Lung (tissue), 12 donors: ENCODE data around the gene EPN2. TPM values are rescaled to one million over a fixed set of nuclear protein-coding genes. Genes with fewer than 3 reads are reported as not detected.

Source experiments
- ATAC-seq: fragments of 200-7000 bp; cut with Tn5 transposase; one replicate; pipeline ENCODE4 v1.9.1; 2020; ENCODE audit warnings: moderate number of reproducible peaks; ENCODE audit not compliant: insufficient read depth, low FRiP score
- DNase-seq, 3 donors: peaks; one replicate each; pipeline ENCODE4 v3.0.0-alpha.2; 2013 to 2017
- H3K27ac ChIP-seq, 2 donors: one replicate each; pipeline ENCODE4 v1.5.1; 2013; ENCODE audit warnings: mild to moderate bottlenecking in 2 of 2, moderate library complexity in 2 of 2, control low read depth in 1 of 2, inconsistent platforms in 1 of 2, low read depth in 1 of 2, low read length in 1 of 2
- H3K27me3 ChIP-seq, 3 donors: one replicate each; pipeline ENCODE4 v1.5.1; 2013; ENCODE audit warnings: low read length in 2 of 3; ENCODE audit not compliant: control insufficient read depth in 3 of 3, insufficient read depth in 3 of 3
- H3K36me3 ChIP-seq, 4 donors: one replicate each; pipeline ENCODE4 v1.5.1; 2013; ENCODE audit warnings: low read length in 4 of 4, mild to moderate bottlenecking in 1 of 4, moderate library complexity in 1 of 4; ENCODE audit not compliant: control insufficient read depth in 4 of 4, insufficient read depth in 4 of 4
- H3K4me1 ChIP-seq, 5 donors: one replicate each; pipeline ENCODE4 v1.5.1; 2013; ENCODE audit warnings: low read length in 5 of 5, mild to moderate bottlenecking in 2 of 5, moderate library complexity in 1 of 5; ENCODE audit not compliant: control insufficient read depth in 5 of 5, insufficient read depth in 5 of 5
- H3K4me3 ChIP-seq: one replicate; pipeline ENCODE4 v1.5.1; 2013; ENCODE audit warnings: mild to moderate bottlenecking, control low read depth, moderate library complexity
- H3K9ac ChIP-seq, 2 donors: one replicate each; pipeline ENCODE4 v1.5.1; 2013; ENCODE audit warnings: low read length in 2 of 2, control low read depth in 1 of 2; ENCODE audit not compliant: insufficient read depth in 1 of 2
- H3K9me3 ChIP-seq, 4 donors: one replicate each; pipeline ENCODE4 v1.5.1; 2013; ENCODE audit warnings: low read length in 3 of 4, mild to moderate bottlenecking in 1 of 4, moderate library complexity in 1 of 4; ENCODE audit not compliant: control insufficient read depth in 4 of 4, insufficient read depth in 3 of 4
- whole genome bisulfite sequencing, 2 donors: extraction: QIAGEN DNeasy Blood & Tissue Kit; methylation state at CpG; one replicate each; pipeline ENCODE4 v1.1.7; 2013; 5-methylcytosine and 5-hydroxymethylcytosine counted together
- polyA plus RNA-seq, 2 donors: library from polyadenylated mRNA; stranded (reverse); fragments of 200-250 nt; gene quantifications; one replicate each; pipeline ENCODE4 v1.2.1, GENCODE V29; 2013
- total RNA-seq, 2 donors: library from RNA; depleted of rRNA in 1 of 2; stranded (reverse); fragments of >200 nt in 1 of 2; gene quantifications; one replicate each; pipeline ENCODE4 v1.2.1, GENCODE V29; 2014 to 2021
- TF ChIP-seq, protein P1 (sequence below): IDR thresholded peaks from 2 replicates; pipeline ENCODE4 v1.5.1; 2012; ENCODE audit warnings: mild to moderate bottlenecking; ENCODE audit errors: control extremely low read depth, extremely low read depth
- donor health status: control.
- donor health status: control.
- donor health status: Bipolar disorder and iron deficiency.
- donor health status: healthy.
- donor health status: DM: yes; HTN: yes; CAD: no.

Gene EPN2
- total and polyA plus RNA-seq, 4 donors: 16.7 to 73.7 (median 37.4) TPM

DNA sequence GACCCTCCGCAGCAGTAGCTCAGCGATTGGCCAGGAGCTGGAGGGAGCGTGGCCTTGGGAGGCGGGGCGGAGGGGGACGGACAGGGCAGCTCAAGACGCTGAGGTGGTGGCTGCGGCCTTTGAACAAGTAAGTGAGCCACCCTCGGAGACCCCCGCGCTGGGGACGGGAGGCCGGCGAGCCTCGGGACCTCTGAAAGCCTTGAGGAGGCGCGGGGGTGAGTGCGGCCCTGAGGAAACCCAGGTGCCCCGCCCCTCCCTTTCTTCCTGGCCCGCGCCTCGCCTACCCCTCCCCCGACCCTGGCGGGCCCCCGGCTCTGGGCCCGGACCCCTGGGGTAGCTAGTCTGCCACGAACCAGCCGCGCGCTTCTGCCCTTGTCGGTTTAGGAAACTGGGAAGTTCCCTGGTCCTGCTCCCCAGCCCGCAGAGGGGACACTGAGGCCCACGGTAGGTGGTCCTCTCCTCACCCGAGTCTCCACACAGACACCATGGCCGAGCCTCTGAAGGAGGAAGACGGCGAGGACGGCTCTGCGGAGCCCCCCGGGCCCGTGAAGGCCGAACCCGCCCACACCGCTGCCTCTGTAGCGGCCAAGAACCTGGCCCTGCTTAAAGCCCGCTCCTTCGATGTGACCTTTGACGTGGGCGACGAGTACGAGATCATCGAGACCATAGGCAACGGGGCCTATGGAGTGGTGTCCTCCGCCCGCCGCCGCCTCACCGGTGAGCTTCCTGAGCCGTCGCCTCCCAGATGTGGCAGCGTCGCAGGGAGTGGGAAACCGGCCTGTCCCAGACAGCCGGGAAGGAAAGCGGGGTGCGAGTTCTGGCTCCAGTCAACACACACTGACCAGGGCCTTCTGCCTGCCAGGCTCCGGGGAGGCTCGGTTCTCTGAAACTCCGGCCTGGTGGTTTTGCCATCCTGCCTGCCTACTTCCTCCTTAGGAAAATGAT is 141.5 kb downstream of the EPN2 start, which contains the start of gene MAPK7:
TSS of gene MAPK7 (plus strand) at position 83 of the 945 bp plus-strand sequence. CDS start at position 486, 403 bp downstream.
- Histone ChIP-seq H3K9ac (peak within 1 kb of the TSS; percentile 76 to 96), H3K36me3 (peaks cover 3 to 37% (median 32%) of the 10 kb centered on the region in 4 donors), H3K27ac (peak within 1 kb of the TSS; percentile 90 to 99), H3K4me1 (peaks cover 3 to 45% (median 11%) of the 10 kb centered on the region in 5 donors), H3K27me3 (no peaks in the 10 kb centered on the region), H3K4me3 (peak within 1 kb of the TSS; percentile 91), H3K9me3 (peaks cover 0 to 2% (median 0%) of the 10 kb centered on the region in 4 donors)
- ATAC-seq (no peak), DNase-seq (no peak)
- TF ChIP-seq, protein P1, sequence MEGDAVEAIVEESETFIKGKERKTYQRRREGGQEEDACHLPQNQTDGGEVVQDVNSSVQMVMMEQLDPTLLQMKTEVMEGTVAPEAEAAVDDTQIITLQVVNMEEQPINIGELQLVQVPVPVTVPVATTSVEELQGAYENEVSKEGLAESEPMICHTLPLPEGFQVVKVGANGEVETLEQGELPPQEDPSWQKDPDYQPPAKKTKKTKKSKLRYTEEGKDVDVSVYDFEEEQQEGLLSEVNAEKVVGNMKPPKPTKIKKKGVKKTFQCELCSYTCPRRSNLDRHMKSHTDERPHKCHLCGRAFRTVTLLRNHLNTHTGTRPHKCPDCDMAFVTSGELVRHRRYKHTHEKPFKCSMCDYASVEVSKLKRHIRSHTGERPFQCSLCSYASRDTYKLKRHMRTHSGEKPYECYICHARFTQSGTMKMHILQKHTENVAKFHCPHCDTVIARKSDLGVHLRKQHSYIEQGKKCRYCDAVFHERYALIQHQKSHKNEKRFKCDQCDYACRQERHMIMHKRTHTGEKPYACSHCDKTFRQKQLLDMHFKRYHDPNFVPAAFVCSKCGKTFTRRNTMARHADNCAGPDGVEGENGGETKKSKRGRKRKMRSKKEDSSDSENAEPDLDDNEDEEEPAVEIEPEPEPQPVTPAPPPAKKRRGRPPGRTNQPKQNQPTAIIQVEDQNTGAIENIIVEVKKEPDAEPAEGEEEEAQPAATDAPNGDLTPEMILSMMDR: no peak
- 9 to 15% methylated on average over 51 to 69 of the region's 69 CpGs for WGBS, 2 donors

DNA sequence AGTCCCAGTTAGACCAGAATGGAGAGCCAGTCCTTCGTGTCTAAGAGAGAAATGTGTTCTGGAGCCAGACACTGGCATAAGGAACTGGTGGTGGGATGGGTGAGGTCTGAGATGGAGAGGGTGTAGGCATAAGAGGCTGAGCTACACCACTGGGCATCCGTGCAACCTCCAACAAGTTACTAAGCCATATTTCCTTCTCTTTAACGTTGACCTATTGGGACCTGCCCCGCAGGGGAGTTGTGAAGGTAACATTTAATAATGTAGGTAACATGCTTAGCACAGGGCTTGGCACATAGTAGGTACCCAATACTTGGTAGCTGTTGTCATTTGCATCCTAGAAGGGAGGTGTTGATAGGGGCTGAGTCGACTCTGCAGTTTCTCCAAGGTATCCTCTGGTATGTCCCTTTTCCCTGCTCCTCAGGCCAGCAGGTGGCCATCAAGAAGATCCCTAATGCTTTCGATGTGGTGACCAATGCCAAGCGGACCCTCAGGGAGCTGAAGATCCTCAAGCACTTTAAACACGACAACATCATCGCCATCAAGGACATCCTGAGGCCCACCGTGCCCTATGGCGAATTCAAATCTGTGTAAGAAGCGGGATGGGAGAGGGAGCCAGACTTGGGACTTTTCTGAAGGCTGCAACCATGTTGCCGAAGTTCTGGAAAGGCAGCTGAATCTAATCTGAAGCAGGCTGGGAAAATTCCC is 142.3 kb downstream of the EPN2 start:
- DNase-seq (no peak), ATAC-seq (no peak)
- 80 to 84% methylated on average over 13 of the region's 13 CpGs for WGBS, 2 donors
- Histone ChIP-seq H3K4me3 (peak overlapping the region; percentile 91), H3K36me3 (peaks cover 3 to 45% (median 40%) of the 10 kb centered on the region in 4 donors), H3K9me3 (peaks cover 0 to 2% (median 0%) of the 10 kb centered on the region in 4 donors), H3K9ac (peak overlapping the region; percentile 44 to 65), H3K4me1 (peaks cover 3 to 54% (median 18%) of the 10 kb centered on the region in 5 donors), H3K27ac (peak overlapping the region in 1 of 2 donors; percentile 9), H3K27me3 (no peaks in the 10 kb centered on the region)
- TF ChIP-seq, protein P1: no peak

DNA sequence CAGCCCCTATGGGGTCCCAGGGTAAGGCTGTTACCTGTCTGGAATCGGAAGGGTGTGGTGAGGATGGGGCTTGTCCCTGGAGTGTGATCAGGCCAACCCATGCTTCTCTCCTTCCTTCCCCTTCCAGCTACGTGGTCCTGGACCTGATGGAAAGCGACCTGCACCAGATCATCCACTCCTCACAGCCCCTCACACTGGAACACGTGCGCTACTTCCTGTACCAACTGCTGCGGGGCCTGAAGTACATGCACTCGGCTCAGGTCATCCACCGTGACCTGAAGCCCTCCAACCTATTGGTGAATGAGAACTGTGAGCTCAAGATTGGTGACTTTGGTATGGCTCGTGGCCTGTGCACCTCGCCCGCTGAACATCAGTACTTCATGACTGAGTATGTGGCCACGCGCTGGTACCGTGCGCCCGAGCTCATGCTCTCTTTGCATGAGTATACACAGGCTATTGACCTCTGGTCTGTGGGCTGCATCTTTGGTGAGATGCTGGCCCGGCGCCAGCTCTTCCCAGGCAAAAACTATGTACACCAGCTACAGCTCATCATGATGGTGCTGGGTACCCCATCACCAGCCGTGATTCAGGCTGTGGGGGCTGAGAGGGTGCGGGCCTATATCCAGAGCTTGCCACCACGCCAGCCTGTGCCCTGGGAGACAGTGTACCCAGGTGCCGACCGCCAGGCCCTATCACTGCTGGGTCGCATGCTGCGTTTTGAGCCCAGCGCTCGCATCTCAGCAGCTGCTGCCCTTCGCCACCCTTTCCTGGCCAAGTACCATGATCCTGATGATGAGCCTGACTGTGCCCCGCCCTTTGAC is 143.5 kb downstream of the EPN2 start:
- Histone ChIP-seq H3K9me3 (peaks cover 0 to 2% (median 0%) of the 10 kb centered on the region in 4 donors), H3K4me3 (no peak overlapping the region), H3K9ac (no peak overlapping the region), H3K36me3 (peaks cover 3 to 55% (median 45%) of the 10 kb centered on the region in 4 donors), H3K27me3 (no peaks in the 10 kb centered on the region), H3K27ac (no peak overlapping the region), H3K4me1 (peaks cover 3 to 66% (median 27%) of the 10 kb centered on the region in 5 donors)
- TF ChIP-seq, protein P1: no peak
- DNase-seq (no peak), ATAC-seq (no peak)
- WGBS, 2 donors: 93 to 97% methylated on average over 29 of the region's 29 CpGs
